ENCODE data around the gene ATL3.
A peak's percentile ranks its signal among the peaks of the same experiment; 100 is the strongest.
"Not testable (repeated sequence)": the region's sequence is repeated elsewhere in the genome, so short reads cannot be mapped to it uniquely, and the experiment has no call there.

The ATL3 gene

GRCh38 chr11:63609536-63609935 is 61.6 kb downstream of the ATL3 start:
- no CpG with 5 or more reads among the region's 4 CpGs for WGBS, 2 donors (ENCODE audit: extremely low coverage in 2 of 2, insufficient read length in 2 of 2, insufficient replicate concordance in 1 of 2)
- no peak overlapping the region for H3K18ac ChIP-seq (ENCODE audit: low read length)
- H4K91ac ChIP-seq (ENCODE audit: low read depth, low read length, poor library complexity) = no peak overlapping the region
- H2BK120ac ChIP-seq (ENCODE audit: low read depth, low read length) = no peak overlapping the region
- H3K23ac ChIP-seq (ENCODE audit: low read depth, low read length, poor library complexity) = no peak overlapping the region
- peaks cover 11% of the 10 kb centered on the region in 2 donors for H3K4me1 ChIP-seq (ENCODE audit: control insufficient read depth in 2 of 2, insufficient read depth in 1 of 2, low read depth in 1 of 2, low read length in 2 of 2)
- H3K4me2 ChIP-seq (ENCODE audit: insufficient read depth, low read length, poor library complexity, severe bottlenecking) = no peak overlapping the region
- no peak for DNase-seq (ENCODE audit: low spot score)
- no peak overlapping the region for H2BK5ac ChIP-seq (ENCODE audit: low read length)
- H2BK12ac ChIP-seq (ENCODE audit: low read length) = no peak overlapping the region
- no peak overlapping the region for H3K14ac ChIP-seq (ENCODE audit: low read length)
- H3K9ac ChIP-seq (ENCODE audit: low read depth, low read length, poor library complexity) = no peak overlapping the region
- no peak overlapping the region for H2AK5ac ChIP-seq (ENCODE audit: low read depth, low read length)
- H3K27ac ChIP-seq (replicated peaks; ENCODE audit: low read length) = no peak overlapping the region
- no peak overlapping the region for H3K4ac ChIP-seq (ENCODE audit: low read length)
- peaks cover 0 to 59% (median 12%) of the 10 kb centered on the region in 3 experiments for H3K27me3 ChIP-seq (ENCODE audit: control insufficient read depth in 3 of 3, insufficient read depth in 3 of 3, low read depth in 1 of 3, low read length in 3 of 3)
- H3K9me3 ChIP-seq (replicated peaks in 1 of 2; ENCODE audit: control insufficient read depth in 2 of 2, insufficient read depth in 1 of 2, low read depth in 1 of 2, low read length in 2 of 2) = peaks cover 0 to 3% of the 10 kb centered on the region in 2 donors
- no peaks in the 10 kb centered on the region for H3K79me1 ChIP-seq (ENCODE audit: low read depth, low read length)
- H3K4me3 ChIP-seq (ENCODE audit: low read length in 2 of 2) = no peak overlapping the region
- H2AFZ ChIP-seq (ENCODE audit: low read length) = no peak overlapping the region
- H2BK15ac ChIP-seq (ENCODE audit: low read length) = no peak overlapping the region
- H3K36me3 ChIP-seq (replicated peaks in 1 of 2; ENCODE audit: control insufficient read depth in 2 of 2, insufficient read depth in 2 of 2, low read length in 2 of 2) = no peaks in the 10 kb centered on the region
- H4K8ac ChIP-seq (ENCODE audit: low read depth, low read length) = no peak overlapping the region

DNA sequence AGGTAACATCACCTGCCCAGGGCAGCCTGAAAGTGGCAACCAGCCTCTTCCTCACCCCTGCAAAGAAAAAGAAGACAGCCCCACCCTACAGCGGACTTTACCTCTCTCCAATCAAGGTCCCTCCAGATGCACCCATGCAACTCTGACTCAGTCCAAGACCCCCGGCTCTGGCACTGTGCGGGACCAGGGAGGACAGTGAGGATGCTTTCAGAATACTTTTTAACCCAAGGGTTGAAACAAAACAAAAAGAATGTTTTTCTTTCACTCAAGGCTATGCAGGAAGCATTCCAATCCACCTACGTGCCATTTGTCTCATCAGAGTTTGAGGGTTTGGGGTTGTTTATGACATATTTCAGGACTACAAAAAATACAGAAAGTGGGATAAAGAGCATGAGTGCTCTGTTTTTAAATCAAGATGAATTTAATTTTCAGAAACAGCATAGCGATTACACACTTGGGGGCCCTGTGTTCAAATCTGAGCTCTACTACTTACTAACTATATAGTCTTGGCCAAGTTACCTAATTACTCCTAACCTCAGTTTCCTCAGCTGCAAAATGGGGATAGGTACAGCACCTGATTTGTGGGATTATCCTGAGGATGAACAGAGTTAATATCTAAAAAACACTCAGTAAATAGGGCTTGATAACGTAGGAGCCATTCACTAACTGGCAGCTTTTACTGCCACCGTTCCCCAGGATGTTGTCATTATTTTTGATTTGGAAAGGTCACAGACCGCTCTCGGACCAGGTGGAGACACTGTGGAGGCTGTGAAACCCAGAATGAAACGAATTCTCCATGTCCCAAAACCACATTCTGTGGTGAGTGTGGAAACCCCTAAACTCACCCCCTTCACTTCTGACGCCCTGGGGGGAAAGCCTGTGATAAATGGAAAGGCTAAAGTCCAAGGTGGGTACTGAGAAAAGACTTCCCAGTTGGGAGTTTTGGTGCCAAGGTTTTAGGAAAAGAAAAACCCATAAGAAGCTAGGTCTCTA is 62.5 kb downstream of the ATL3 start:
- H3K79me1 ChIP-seq (ENCODE audit: low read depth, low read length) = no peaks in the 10 kb centered on the region
- no peaks in the 10 kb centered on the region for H3K36me3 ChIP-seq (replicated peaks in 1 of 2; ENCODE audit: control insufficient read depth in 2 of 2, insufficient read depth in 2 of 2, low read length in 2 of 2)
- no peak overlapping the region for H3K14ac ChIP-seq (ENCODE audit: low read length)
- no peak overlapping the region for H2AFZ ChIP-seq (ENCODE audit: low read length)
- H2BK5ac ChIP-seq (ENCODE audit: low read length) = no peak overlapping the region
- no peak overlapping the region for H3K27ac ChIP-seq (replicated peaks; ENCODE audit: low read length)
- no peak overlapping the region for H3K9ac ChIP-seq (ENCODE audit: low read depth, low read length, poor library complexity)
- no peak overlapping the region for H2AK5ac ChIP-seq (ENCODE audit: low read depth, low read length)
- H3K9me3 ChIP-seq (replicated peaks in 1 of 2; ENCODE audit: control insufficient read depth in 2 of 2, insufficient read depth in 1 of 2, low read depth in 1 of 2, low read length in 2 of 2) = peaks cover 0 to 3% of the 10 kb centered on the region in 2 donors
- no peak overlapping the region for H4K8ac ChIP-seq (ENCODE audit: low read depth, low read length)
- H3K4me3 ChIP-seq (ENCODE audit: low read length in 2 of 2) = no peak overlapping the region
- no peak overlapping the region for H2BK120ac ChIP-seq (ENCODE audit: low read depth, low read length)
- no peak overlapping the region for H3K18ac ChIP-seq (ENCODE audit: low read length)
- H2BK15ac ChIP-seq (ENCODE audit: low read length) = no peak overlapping the region
- peaks cover 11 to 12% of the 10 kb centered on the region in 2 donors for H3K4me1 ChIP-seq (ENCODE audit: control insufficient read depth in 2 of 2, insufficient read depth in 1 of 2, low read depth in 1 of 2, low read length in 2 of 2)
- H2BK12ac ChIP-seq (ENCODE audit: low read length) = no peak overlapping the region
- peaks cover 0 to 50% (median 6%) of the 10 kb centered on the region in 3 experiments for H3K27me3 ChIP-seq (ENCODE audit: control insufficient read depth in 3 of 3, insufficient read depth in 3 of 3, low read depth in 1 of 3, low read length in 3 of 3)
- no CpG with 5 or more reads among the region's 11 CpGs for WGBS, 2 donors (ENCODE audit: extremely low coverage in 2 of 2, insufficient read length in 2 of 2, insufficient replicate concordance in 1 of 2)
- no peak overlapping the region for H3K4me2 ChIP-seq (ENCODE audit: insufficient read depth, low read length, poor library complexity, severe bottlenecking)
- no peak for DNase-seq (ENCODE audit: low spot score)
- no peak overlapping the region for H4K91ac ChIP-seq (ENCODE audit: low read depth, low read length, poor library complexity)
- H3K23ac ChIP-seq (ENCODE audit: low read depth, low read length, poor library complexity) = no peak overlapping the region
- H3K4ac ChIP-seq (ENCODE audit: low read length) = no peak overlapping the region

DNA sequence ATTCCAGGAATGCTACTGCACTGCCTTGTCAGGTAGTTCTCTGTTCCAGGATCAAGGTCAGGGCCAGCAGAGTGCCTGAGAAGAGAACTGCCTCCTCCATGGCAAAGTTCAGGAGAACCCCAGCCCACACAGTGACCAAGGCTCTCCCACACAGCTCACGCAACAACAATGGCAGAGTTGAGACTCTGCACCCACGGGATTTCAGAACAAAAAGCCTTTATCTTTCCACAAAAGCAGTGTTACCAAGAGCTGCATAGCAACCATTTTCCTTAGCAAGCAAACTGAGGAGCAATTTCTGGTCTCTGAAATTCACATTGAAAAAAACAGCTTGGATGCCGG is 68.0 kb downstream of the ATL3 start:
- no peak overlapping the region for H2BK5ac ChIP-seq (ENCODE audit: low read length)
- no peak overlapping the region for H3K4me3 ChIP-seq (ENCODE audit: low read length in 2 of 2)
- H3K4me2 ChIP-seq (ENCODE audit: insufficient read depth, low read length, poor library complexity, severe bottlenecking) = no peak overlapping the region
- no peaks in the 10 kb centered on the region for H3K79me1 ChIP-seq (ENCODE audit: low read depth, low read length)
- H3K4me1 ChIP-seq (ENCODE audit: control insufficient read depth in 2 of 2, insufficient read depth in 1 of 2, low read depth in 1 of 2, low read length in 2 of 2) = peaks cover 5 to 7% of the 10 kb centered on the region in 2 donors
- no peak overlapping the region for H2AK5ac ChIP-seq (ENCODE audit: low read depth, low read length)
- H3K9ac ChIP-seq (ENCODE audit: low read depth, low read length, poor library complexity) = no peak overlapping the region
- H3K27me3 ChIP-seq (ENCODE audit: control insufficient read depth in 3 of 3, insufficient read depth in 3 of 3, low read depth in 1 of 3, low read length in 3 of 3) = no peaks in the 10 kb centered on the region
- WGBS, 2 donors (ENCODE audit: extremely low coverage in 2 of 2, insufficient read length in 2 of 2, insufficient replicate concordance in 1 of 2) = no CpG with 5 or more reads among the region's 3 CpGs
- no peak overlapping the region for H4K91ac ChIP-seq (ENCODE audit: low read depth, low read length, poor library complexity)
- H2BK15ac ChIP-seq (ENCODE audit: low read length) = no peak overlapping the region
- H4K8ac ChIP-seq (ENCODE audit: low read depth, low read length) = no peak overlapping the region
- no peak overlapping the region for H2AFZ ChIP-seq (ENCODE audit: low read length)
- no peak overlapping the region for H2BK12ac ChIP-seq (ENCODE audit: low read length)
- H3K14ac ChIP-seq (ENCODE audit: low read length) = no peak overlapping the region
- no peak overlapping the region for H3K4ac ChIP-seq (ENCODE audit: low read length)
- DNase-seq (ENCODE audit: low spot score) = peak; percentile 38
- no peak overlapping the region for H3K27ac ChIP-seq (replicated peaks; ENCODE audit: low read length)
- peaks cover 0 to 3% of the 10 kb centered on the region in 2 donors for H3K9me3 ChIP-seq (replicated peaks in 1 of 2; ENCODE audit: control insufficient read depth in 2 of 2, insufficient read depth in 1 of 2, low read depth in 1 of 2, low read length in 2 of 2)
- no peak overlapping the region for H3K18ac ChIP-seq (ENCODE audit: low read length)
- H3K36me3 ChIP-seq (replicated peaks in 1 of 2; ENCODE audit: control insufficient read depth in 2 of 2, insufficient read depth in 2 of 2, low read length in 2 of 2) = no peaks in the 10 kb centered on the region
- no peak overlapping the region for H2BK120ac ChIP-seq (ENCODE audit: low read depth, low read length)
- no peak overlapping the region for H3K23ac ChIP-seq (ENCODE audit: low read depth, low read length, poor library complexity)

GRCh38 chr11:63602290-63603179 is 68.6 kb downstream of the ATL3 start:
- H3K9me3 ChIP-seq (replicated peaks in 1 of 2; ENCODE audit: control insufficient read depth in 2 of 2, insufficient read depth in 1 of 2, low read depth in 1 of 2, low read length in 2 of 2); H2AFZ ChIP-seq (ENCODE audit: low read length); H3K4me2 ChIP-seq (ENCODE audit: insufficient read depth, low read length, poor library complexity, severe bottlenecking); H2BK12ac ChIP-seq (ENCODE audit: low read length); H2BK15ac ChIP-seq (ENCODE audit: low read length); H3K18ac ChIP-seq (ENCODE audit: low read length); H3K14ac ChIP-seq (ENCODE audit: low read length); H2BK120ac ChIP-seq (ENCODE audit: low read depth, low read length); H4K8ac ChIP-seq (ENCODE audit: low read depth, low read length); H4K91ac ChIP-seq (ENCODE audit: low read depth, low read length, poor library complexity); H3K79me1 ChIP-seq (ENCODE audit: low read depth, low read length); H3K4me3 ChIP-seq (ENCODE audit: low read length in 2 of 2); H3K27ac ChIP-seq (replicated peaks; ENCODE audit: low read length); H3K23ac ChIP-seq (ENCODE audit: low read depth, low read length, poor library complexity); H3K4me1 ChIP-seq (ENCODE audit: control insufficient read depth in 2 of 2, insufficient read depth in 1 of 2, low read depth in 1 of 2, low read length in 2 of 2); H3K27me3 ChIP-seq (ENCODE audit: control insufficient read depth in 3 of 3, insufficient read depth in 3 of 3, low read depth in 1 of 3, low read length in 3 of 3); H2AK5ac ChIP-seq (ENCODE audit: low read depth, low read length); H3K36me3 ChIP-seq (replicated peaks in 1 of 2; ENCODE audit: control insufficient read depth in 2 of 2, insufficient read depth in 2 of 2, low read length in 2 of 2); H2BK5ac ChIP-seq (ENCODE audit: low read length); H3K9ac ChIP-seq (ENCODE audit: low read depth, low read length, poor library complexity); DNase-seq (ENCODE audit: low spot score); H3K4ac ChIP-seq (ENCODE audit: low read length): not testable (repeated sequence)
- no CpG with 5 or more reads among the region's 11 CpGs for WGBS, 2 donors (ENCODE audit: extremely low coverage in 2 of 2, insufficient read length in 2 of 2, insufficient replicate concordance in 1 of 2)

Data from neuronal stem cell (in vitro differentiated cells).